ENCODE data around the gene FARP1.

DNA sequence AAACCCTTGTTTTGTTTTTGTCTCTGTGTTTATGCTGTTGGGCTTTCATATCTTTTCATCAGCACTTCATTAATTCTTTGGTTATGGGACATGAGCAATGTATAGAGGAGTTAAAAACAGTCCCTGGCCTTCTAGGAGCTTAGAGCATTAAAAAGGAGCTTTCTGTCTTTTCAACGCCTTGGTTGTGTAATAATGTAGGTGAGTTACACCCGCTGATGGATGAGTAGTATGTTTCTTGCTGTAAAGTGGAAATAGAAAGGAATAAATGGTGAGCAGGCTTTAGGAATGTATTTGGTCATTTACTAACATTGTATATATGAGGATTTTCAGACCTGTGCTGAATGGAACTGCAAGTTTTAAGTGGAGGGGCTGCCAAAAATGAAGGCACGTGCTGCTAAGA lies 155.7 kb downstream of the FARP1 start:
- TF ChIP-seq, protein P1, sequence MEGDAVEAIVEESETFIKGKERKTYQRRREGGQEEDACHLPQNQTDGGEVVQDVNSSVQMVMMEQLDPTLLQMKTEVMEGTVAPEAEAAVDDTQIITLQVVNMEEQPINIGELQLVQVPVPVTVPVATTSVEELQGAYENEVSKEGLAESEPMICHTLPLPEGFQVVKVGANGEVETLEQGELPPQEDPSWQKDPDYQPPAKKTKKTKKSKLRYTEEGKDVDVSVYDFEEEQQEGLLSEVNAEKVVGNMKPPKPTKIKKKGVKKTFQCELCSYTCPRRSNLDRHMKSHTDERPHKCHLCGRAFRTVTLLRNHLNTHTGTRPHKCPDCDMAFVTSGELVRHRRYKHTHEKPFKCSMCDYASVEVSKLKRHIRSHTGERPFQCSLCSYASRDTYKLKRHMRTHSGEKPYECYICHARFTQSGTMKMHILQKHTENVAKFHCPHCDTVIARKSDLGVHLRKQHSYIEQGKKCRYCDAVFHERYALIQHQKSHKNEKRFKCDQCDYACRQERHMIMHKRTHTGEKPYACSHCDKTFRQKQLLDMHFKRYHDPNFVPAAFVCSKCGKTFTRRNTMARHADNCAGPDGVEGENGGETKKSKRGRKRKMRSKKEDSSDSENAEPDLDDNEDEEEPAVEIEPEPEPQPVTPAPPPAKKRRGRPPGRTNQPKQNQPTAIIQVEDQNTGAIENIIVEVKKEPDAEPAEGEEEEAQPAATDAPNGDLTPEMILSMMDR (tag by site-specific recombination; IDR thresholded peaks at IDR 0.05), result no peak
- TF ChIP-seq, protein P2, sequence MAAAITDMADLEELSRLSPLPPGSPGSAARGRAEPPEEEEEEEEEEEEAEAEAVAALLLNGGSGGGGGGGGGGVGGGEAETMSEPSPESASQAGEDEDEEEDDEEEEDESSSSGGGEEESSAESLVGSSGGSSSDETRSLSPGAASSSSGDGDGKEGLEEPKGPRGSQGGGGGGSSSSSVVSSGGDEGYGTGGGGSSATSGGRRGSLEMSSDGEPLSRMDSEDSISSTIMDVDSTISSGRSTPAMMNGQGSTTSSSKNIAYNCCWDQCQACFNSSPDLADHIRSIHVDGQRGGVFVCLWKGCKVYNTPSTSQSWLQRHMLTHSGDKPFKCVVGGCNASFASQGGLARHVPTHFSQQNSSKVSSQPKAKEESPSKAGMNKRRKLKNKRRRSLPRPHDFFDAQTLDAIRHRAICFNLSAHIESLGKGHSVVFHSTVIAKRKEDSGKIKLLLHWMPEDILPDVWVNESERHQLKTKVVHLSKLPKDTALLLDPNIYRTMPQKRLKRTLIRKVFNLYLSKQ (tag by site-specific recombination; IDR thresholded peaks at IDR 0.05; ENCODE audit: borderline replicate concordance), result no peak
- TF ChIP-seq ZNF350 (tag by site-specific recombination; IDR thresholded peaks at IDR 0.05), result no peak
